ENCODE data around the gene ADAMTS17.
"Not testable (repeated sequence)": the region's sequence is repeated elsewhere in the genome, so short reads cannot be mapped to it uniquely, and the experiment has no call there.

- TF ChIP-seq, protein P1, sequence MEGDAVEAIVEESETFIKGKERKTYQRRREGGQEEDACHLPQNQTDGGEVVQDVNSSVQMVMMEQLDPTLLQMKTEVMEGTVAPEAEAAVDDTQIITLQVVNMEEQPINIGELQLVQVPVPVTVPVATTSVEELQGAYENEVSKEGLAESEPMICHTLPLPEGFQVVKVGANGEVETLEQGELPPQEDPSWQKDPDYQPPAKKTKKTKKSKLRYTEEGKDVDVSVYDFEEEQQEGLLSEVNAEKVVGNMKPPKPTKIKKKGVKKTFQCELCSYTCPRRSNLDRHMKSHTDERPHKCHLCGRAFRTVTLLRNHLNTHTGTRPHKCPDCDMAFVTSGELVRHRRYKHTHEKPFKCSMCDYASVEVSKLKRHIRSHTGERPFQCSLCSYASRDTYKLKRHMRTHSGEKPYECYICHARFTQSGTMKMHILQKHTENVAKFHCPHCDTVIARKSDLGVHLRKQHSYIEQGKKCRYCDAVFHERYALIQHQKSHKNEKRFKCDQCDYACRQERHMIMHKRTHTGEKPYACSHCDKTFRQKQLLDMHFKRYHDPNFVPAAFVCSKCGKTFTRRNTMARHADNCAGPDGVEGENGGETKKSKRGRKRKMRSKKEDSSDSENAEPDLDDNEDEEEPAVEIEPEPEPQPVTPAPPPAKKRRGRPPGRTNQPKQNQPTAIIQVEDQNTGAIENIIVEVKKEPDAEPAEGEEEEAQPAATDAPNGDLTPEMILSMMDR (IDR thresholded peaks at IDR 0.05), result not testable (repeated sequence)
- TF ChIP-seq POLR2AphosphoS5, POLR2A (IDR thresholded peaks at IDR 0.05): not testable (repeated sequence)
Observed at GRCh38 chr15:100084042-100084821, 257.5 kb downstream of the ADAMTS17 start.
